C4-2B (cell line): ENCODE data around the gene UNC13B.

ENCODE experiments used
- H3K27ac ChIP-seq: fragments of 450-650 bp; 2 replicates; pipeline ENCODE4 v1.5.1; 2017
- CTCF ChIP-seq: fragments of 450-650 bp; conservative IDR thresholded peaks from 2 replicates; pipeline ENCODE4 v1.5.1; 2017; ENCODE audit warnings: mild to moderate bottlenecking
- ZFX ChIP-seq: fragments of 450-650 bp; IDR thresholded peaks from 2 replicates; pipeline ENCODE4 v1.6.1; 2017

The UNC13B gene

GRCh38 chr9:35190203-35190602, 28.4 kb downstream of the UNC13B start:
- H3K27ac ChIP-seq = no peak overlapping the region
- TF ChIP-seq ZFX = no peak

DNA sequence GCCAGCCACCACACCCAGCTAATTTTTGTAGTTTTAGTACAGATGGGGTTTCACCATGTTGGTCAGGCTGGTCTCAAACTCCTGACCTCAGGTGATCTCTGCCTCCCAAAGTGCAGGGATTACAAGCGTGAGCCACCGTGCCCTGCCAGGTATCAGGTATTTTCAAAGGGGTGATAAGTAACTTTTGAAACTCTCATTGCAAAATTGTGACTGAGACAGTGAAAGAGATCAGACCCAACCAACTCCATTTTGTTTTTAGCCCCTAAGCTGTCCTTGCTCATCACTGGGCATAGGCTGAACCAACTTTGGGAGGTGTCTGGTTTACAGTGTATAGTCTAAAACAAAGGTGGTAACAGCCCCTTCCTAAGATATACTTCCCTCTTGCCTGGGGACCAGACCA, 29.3 kb downstream of the UNC13B start:
- no peak overlapping the region for H3K27ac ChIP-seq
- TF ChIP-seq ZFX (no peak), CTCF (no peak)

DNA sequence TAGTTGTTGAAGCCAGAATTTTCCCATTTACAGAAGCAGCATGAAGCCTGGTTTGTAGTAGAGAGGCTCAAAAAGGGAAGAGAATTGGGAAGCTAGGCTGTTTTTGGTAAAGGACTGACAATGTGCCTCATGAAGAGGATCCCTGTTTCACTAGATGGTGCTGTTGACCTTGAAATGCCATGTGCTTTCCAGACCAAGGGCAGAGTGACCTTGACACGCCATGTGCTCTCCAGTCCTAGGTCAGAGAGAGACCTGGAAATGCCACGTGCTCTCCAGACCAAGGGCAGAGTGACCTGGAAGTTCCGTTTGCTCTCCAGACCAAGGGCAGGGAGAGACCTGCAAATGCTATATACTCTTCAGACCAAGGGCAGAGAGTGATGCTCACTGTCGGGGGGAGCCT, 32.0 kb downstream of the UNC13B start:
- H3K27ac ChIP-seq = no peak overlapping the region
- TF ChIP-seq CTCF (no peak), ZFX (no peak)

DNA sequence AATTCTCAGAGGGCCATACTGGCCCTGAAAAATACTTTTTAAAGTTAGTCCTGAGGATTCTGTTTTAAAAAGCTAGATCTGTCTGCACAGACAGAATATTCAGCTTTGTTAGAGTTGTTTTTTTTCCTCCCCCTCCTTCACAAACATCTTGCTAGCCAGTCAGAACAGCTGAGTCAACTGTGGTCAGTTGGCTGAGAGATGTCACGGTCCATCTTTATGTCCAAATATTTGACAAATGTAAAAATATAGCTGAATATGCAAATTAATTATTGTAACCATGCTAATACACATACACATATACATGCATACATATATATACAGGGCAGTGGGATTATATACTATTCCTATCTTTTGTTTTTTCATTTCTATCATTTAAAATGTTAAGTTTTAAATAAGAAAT, 33.9 kb downstream of the UNC13B start:
- TF ChIP-seq ZFX = no peak
- no peak for TF ChIP-seq CTCF
- no peak overlapping the region for H3K27ac ChIP-seq

DNA sequence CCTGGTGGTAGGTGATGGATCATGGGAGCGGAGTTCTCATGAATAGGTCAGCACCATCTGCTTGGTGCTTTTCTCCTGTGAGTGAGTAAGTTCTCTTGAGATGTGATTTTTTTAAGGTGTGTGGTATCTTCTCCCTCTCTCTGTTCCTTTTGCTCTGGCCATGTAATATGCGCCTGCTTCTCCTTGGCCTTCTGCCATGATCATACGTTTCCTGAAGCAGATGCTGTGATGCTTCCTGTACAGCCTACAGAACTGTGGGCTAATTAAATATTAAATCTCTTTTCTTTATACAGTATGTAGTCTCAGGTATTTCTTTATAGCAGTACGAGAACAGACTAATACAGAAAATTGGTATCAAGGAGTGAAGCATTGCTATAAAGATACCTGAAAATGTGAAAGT, 36.4 kb downstream of the UNC13B start:
- TF ChIP-seq CTCF = no peak

GRCh38 chr9:35203528-35203927, 41.7 kb downstream of the UNC13B start:
- no peak overlapping the region for H3K27ac ChIP-seq
- no peak for TF ChIP-seq CTCF
- no peak for TF ChIP-seq ZFX

More for the DNA sequence above, 36.4 kb downstream of the UNC13B start:
- H3K27ac ChIP-seq = no peak overlapping the region

DNA sequence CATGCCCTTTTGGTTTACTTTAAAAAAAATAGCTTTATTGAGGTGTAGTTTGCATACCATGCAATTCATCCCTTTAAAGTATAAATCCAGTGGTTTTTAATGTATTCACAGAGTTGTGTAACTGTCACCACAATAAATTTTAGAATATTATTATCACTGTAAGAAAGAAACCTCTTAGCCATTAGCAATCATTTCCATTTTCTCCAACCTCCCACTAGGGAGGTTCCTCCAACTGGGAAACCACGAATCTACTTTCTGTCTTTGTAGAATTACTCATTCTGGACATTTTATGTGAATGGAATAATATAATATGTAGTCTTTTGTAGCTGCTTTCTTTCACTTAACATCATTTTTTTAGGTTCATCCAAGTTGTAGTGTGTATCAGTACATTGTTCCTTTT, 43.5 kb downstream of the UNC13B start:
- no peak for TF ChIP-seq CTCF
- TF ChIP-seq ZFX = no peak
- no peak overlapping the region for H3K27ac ChIP-seq

- no peak for TF ChIP-seq ZFX
- no peak for TF ChIP-seq CTCF
- no peak overlapping the region for H3K27ac ChIP-seq
Observed at GRCh38 chr9:35211854-35212253, 50.0 kb downstream of the UNC13B start.
